Stimulated activated CD4-positive, alpha-beta T cell treated with anti-CD3 and anti-CD28 coated beads, TNF-alpha, amount 100 ng/mL, for 24 hours (primary cell): Measurements from ENCODE around the gene CA7.
"Not testable (repeated sequence)": the region's sequence is repeated elsewhere in the genome, so short reads cannot be mapped to it uniquely, and the experiment has no call there.

Source experiments
- DNase-seq, 3 experiments: peaks; one replicate each; pipeline ENCODE4 v3.0.0-alpha.2; 2020; ENCODE audit warnings: low read depth in 3 of 3

CA7 gene

DNA sequence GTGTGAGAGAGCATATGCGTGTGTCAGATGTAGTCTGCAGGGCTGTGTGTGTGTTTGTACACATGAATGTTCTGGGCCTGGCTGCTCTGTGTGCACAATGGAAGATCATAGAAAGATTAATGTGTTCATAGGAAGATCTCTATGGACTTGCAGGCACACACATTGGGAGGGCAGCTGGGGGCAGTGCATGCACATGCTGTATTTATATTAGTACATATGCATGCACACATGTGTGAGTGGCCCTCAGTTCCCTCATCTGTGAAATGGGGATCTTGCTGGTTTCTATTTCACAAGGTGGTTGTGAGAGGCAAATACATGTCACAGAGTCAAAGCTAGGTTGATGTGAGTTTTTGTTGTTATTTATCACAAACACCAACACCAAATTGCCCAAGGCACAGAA is 2.1 kb downstream of the CA7 start:
- no peak for DNase-seq

GRCh38 chr16:66846831-66847230 is 2.6 kb downstream of the CA7 start:
- no peak for DNase-seq

DNA sequence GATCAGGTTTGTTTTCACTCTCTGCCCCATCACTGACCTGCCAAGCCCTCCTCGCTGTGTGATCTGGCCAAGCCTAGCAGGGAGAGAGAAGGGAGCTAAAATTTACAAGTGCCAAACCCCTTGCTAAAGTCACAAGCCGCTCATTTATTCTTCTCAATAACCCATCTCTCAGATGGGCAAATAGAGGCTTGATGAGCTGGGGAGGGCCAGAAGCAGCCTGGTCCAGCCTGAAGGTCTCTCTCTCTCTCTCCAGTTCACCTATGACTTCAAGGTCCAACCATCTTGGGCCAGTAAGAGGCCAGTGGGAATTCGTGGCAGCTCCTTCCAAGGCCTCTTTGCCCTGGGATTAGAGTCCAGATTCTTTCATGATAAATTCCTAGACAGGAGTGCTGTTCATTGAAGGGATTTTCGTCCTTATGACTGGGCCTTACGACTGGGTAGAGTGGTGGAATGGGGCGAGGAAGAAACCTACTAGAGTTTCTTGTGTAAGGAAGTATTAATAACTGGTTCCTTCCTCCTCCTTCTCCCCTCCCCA is 3.4 kb downstream of the CA7 start:
- DNase-seq: no peak

- no peak for DNase-seq
Observed at GRCh38 chr16:66848172-66848571, 4.0 kb downstream of the CA7 start.

DNA sequence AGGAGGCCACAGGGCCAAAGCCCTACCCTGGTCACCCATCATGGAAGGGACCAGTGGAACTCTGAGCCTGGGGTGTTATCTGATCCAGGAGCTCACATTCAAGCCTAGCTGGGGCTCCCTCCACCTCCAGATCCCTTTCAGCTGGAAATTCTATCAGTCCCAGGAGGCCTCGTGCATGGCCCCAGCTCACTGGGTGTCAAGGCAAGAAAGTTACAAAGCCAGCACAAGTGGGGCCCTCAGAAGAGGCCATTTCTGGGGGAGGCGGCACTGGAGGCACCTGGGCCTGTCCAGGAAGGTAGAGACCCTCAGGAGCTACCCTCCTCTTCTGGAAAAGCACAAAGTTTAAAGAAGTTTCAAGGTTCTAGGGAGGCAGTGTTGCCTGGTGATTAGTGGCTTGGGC is 4.8 kb downstream of the CA7 start:
- DNase-seq: no peak

GRCh38 chr16:66849549-66849948 is 5.3 kb downstream of the CA7 start:
- no peak for DNase-seq

- DNase-seq: no peak
Observed at GRCh38 chr16:66850115-66850815, 6.1 kb downstream of the CA7 start.

- DNase-seq: no peak
Observed at GRCh38 chr16:66851166-66851964, 7.2 kb downstream of the CA7 start.

DNA sequence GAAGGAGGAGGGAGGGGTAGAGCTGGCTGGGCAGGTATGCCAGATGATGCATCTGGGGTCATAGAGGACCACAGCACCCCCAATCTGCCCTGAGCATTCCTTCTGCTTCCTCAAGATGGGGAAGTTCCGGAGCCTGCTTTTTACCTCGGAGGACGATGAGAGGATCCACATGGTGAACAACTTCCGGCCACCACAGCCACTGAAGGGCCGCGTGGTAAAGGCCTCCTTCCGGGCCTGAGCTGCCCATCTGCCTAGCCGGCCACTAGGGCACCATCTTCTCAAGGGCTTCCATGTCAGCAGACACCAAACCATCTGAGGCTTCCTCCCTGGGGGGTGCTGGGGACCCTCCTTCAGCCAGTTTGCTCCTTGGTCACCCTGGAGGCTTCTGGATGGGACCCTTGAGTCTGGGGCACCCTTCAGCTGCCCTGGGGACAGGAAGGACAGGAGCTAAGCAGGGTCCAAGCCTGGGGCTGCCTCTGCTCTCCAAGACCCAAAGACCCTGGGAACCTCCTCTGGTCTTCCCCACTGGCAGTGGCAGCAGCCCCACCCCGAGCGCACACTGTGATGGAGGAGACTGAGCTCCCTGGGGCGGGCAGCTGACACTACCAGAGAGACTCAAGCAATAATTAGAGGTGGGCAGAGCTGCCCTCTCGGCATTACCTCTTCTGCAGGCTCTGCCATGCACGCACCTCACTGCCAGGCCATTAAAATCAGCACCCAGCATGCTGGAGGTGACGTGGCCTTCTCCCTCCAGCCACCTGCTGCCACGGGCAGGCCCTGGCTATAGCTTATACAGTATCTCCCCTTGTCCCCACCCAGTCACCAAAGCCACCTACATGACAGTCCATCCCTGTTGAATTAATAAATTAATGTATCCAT is 9.3 kb downstream of the CA7 start:
- no peak for DNase-seq

DNA sequence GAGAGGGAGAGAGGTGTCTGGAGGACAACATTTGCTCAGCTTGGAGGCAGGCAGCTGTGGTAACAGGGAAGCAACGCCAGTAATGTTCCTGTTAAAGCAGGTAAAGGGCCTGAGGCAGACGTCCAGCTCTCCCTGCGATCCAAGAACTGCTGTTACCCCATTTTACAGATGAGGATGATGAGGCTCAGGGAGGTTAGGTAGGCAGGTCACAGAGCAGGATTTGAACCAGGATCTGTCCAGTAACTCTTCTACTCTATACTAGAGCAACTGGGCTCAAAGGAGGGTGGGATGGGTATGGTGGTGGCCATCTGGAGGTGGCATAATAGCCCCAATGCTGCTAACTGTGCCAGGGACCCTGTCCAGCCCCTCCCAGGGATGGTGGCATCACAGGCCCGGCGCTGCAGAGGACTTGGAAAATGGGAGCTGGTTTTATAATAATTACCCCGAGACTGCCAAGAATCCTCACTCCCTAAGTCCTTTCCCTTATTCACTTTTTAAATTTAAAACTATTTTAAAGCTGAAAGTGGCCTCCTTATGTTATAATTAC is 12.0 kb downstream of the CA7 start:
- no peak for DNase-seq

- DNase-seq: no peak
Observed at GRCh38 chr16:66856801-66857200, 12.6 kb downstream of the CA7 start.

- DNase-seq: no peak
Observed at GRCh38 chr16:66857437-66857836, 13.2 kb downstream of the CA7 start.

- DNase-seq: no peak
Observed at GRCh38 chr16:66858740-66859396, 14.7 kb downstream of the CA7 start.

GRCh38 chr16:66859397-66860068 is 15.3 kb downstream of the CA7 start:
- no peak for DNase-seq

GRCh38 chr16:66862023-66862520 is 17.9 kb downstream of the CA7 start:
- no peak for DNase-seq

GRCh38 chr16:66863707-66864106 is 19.5 kb downstream of the CA7 start:
- no peak for DNase-seq

- DNase-seq: no peak
Observed at GRCh38 chr16:66869424-66869823, 25.2 kb downstream of the CA7 start.

DNA sequence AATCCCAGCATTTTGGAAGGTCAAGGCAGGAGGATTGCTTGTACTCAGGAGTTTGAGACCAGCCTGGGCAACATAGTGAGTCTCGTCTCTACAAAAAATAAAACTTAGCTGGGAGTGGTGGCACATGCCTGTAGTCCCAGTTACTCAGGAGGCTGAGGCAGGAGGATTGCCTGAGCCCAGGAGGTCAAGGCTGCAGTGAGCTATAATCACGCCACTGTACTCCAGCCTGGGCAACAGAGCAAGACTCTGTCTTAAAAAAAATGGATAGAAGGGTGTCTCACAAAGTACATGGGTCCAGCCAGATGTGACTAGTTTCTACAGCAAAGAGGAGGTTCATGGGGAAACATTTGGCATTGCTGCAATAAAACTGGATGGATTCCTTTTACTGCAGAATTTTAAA is 27.1 kb downstream of the CA7 start:
- DNase-seq: not testable (repeated sequence)

DNA sequence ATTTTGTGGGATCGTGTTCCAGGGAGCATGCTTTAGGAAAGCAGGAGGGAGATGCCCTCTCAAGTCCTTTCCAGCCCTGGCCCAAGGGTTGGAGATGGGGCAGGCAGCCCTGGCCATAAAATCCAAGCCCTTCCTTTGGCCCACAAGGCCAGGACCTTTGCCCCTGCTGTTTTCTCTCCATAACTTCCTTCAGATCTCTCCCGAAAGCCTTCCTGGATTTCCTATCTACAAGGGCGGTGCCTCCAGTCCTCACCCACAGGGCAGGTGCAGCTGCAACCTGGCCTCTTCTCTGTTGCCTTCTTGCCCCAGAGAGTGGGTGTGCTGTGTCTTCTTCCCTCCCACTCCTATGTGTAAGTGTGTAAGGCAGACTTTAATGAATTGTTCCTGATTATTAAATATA is 27.6 kb downstream of the CA7 start:
- DNase-seq: no peak

GRCh38 chr16:66872559-66872942 is 28.3 kb downstream of the CA7 start:
- DNase-seq: no peak
